ENCODE results near the gene NGDN.

NGDN gene

DNA sequence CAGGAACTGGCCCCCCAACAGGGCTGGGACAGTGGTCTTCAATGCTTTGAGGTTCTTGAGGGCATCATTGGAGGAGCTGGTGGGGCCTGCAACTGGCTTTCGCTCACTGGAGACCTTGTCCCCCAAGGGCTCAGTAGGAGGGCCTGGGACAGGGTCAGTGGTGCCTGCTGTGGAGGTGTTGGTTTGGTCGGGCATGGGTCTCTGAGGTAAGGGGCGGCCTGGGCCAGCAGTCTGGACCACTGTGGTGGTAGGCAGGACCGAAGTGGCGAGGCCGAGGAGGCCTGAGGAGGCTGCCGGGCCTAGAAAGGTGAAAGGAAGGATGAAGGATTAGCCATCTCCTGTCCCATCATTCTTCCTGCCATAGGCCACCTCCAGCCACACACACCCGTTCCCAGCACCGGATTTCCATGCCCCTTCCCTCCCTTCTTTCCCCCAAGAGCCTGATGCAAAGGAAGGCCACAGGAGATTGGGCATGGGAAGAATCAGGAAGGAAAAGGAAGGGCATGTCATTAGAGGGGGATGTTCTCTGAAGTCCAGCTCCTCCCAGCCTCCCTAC is 53.2 kb downstream of the NGDN start:
- DNase-seq (ENCODE audit: low read depth) = no peak

DNA sequence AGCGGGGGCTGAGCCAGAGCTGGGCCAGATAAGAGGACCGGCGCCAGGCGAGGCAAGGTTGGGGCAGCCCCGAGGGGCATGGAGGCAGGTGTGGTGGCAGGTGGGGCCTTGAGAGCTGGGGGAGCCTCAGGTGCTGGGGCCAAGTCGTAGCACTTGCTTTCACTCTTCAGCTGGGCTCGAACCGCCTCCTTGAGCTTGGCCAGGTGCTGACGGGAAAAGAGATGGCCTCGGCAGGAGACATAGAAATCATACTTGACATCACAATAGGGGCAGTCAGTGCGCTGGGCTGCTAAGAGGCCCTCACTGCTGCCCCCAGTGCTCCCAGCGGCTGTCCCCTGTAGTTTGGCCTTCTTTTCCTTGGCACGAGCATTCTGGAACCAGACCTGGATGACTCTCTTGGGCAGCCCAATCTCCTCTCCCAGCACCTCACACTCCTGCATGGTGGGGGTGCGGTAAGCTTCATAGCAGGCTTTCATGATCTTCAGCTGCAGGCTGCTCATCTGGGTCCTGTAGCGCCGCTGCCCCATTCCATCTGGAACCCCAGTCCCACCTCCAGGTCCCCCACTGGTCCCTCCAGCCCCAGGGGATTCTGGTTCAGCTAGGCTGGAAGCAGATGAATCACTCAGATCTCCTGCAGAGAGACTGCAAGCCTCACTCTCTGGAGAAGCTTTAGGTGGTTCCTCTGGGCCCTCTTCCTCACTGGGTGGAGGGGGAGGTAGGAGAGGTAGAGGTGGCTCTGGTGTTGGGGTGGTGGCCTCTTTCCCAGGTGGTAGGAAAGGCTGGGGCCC is 53.9 kb downstream of the NGDN start:
- DNase-seq (ENCODE audit: low read depth) = no peak

DNA sequence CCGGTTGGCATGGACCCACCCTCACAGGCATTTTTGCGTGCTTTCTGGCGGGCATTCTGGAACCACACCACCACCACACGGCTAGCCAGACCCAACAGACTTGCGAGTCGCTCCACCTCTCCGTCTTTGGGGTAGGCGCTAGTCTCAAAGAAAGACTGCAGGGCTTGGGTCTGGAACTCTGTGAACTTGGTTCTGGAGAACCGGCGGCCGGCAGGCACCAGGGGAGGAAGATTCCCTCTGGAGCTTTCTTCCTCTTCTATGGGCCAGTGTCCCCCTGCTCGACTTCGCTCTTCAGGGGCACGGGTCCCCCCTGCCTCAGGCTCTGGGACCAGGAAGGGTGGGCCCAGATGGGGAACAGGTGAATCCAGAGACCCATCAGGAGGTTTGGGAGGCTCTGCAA is 55.5 kb downstream of the NGDN start:
- no peak for DNase-seq (ENCODE audit: low read depth)

DNA sequence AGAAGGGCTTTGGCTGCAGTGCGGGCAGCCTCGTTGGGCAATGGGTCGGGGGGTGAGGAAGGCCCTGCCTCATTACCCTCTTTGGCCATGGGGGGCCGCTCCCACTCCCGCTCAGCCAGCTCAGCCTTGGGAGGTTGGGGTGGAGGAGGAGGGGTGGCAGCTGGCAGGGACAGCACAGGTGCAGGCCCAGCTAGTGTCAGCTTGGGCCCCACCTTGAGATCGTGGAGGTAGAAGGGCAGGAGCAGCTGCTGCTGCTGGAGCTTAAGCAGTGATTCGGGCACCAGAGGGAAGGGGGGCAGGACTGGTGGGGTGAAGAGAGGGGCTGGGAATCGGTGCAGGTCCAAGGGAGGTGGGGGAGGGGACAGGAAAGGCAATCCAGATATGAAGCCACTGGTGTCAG is 56.1 kb downstream of the NGDN start:
- no peak for DNase-seq (ENCODE audit: low read depth)
